ENCODE data around the gene AFTPH. TPM values are rescaled to one million over a fixed set of nuclear protein-coding genes. Genes with fewer than 3 reads are reported as not detected.

The AFTPH gene
- total RNA-seq, 1 donor from 2014 or later: 28.3 TPM

- no peak for ATAC-seq
These were observed 110.5 kb downstream of the AFTPH start for GRCh38 chr2:64634345-64635267.

- ATAC-seq: no peak
These were observed 112.1 kb downstream of the AFTPH start for GRCh38 chr2:64635976-64636911.

GRCh38 chr2:64637000-64637635 is 113.0 kb downstream of the AFTPH start:
- peak; percentile 14 for ATAC-seq

- peak; percentile 85 for ATAC-seq
These were observed 113.8 kb downstream of the AFTPH start for GRCh38 chr2:64637931-64638330.

GRCh38 chr2:64638502-64639120 is 114.5 kb downstream of the AFTPH start:
- peak; percentile 19 for ATAC-seq

- no peak for ATAC-seq
These were observed 115.6 kb downstream of the AFTPH start for GRCh38 chr2:64639691-64640090.

- ATAC-seq: no peak
These were observed 116.3 kb downstream of the AFTPH start for GRCh38 chr2:64640153-64641044.

- ATAC-seq: no peak
These were observed 117.5 kb downstream of the AFTPH start for GRCh38 chr2:64641599-64641998.

Other genes starting within 250 kb of the AFTPH start
- 35.8 TPM for gene LGALSL, start 70.2 kb upstream of the AFTPH start, total RNA-seq
- 21.9 TPM for gene SERTAD2, start 129.6 kb downstream of the AFTPH start, total RNA-seq